ENCODE data around the gene PLCE1. TPM values are rescaled to one million over a fixed set of nuclear protein-coding genes. Genes with fewer than 3 reads are reported as not detected.

PLCE1 gene
- total RNA-seq, 1 donor from 2014 or later, result 0.47 TPM

DNA sequence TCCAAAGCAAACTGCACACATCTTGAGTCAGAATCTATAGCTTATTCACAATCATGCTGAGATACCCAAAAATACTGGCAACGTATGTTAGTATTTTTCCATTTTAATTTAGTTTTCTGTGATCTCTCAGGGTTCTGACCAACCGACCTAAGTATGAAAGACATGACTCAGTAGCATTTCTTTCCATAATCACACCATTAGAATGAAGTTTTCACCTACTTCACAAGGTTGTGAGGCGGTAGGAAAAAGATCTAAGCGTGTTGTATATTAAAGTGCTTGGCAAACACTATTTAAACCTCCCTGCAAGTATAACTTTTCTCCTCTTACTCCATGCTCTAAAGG lies 49.1 kb downstream of the PLCE1 start:
- Histone ChIP-seq H3K27ac (no peak overlapping the region), H3K9ac (no peak overlapping the region), H3K27me3 (no peaks in the 10 kb centered on the region), H2AFZ (replicated peaks) (no peak overlapping the region), H3K36me3 (no peaks in the 10 kb centered on the region), H3K9me3 (ENCODE audit: low read depth) (no peaks in the 10 kb centered on the region), H3K4me3 (no peak overlapping the region), H3K4me2 (no peak overlapping the region), H4K20me1 (ENCODE audit: low read depth) (no peaks in the 10 kb centered on the region), H3F3A (ENCODE audit: low read depth) (no peaks in the 10 kb centered on the region), H3K4me1 (no peaks in the 10 kb centered on the region), H3K79me2 (ENCODE audit: low read depth) (no peaks in the 10 kb centered on the region)
- Mint-ChIP-seq H3K27ac (no peak overlapping the region), H3K4me1 (peaks cover 10% of the 10 kb centered on the region), H3K9me3 (no peaks in the 10 kb centered on the region), H3K36me3 (no peaks in the 10 kb centered on the region), H3K27me3 (ENCODE audit: insufficient read depth, low read depth) (peaks cover 2% of the 10 kb centered on the region), H3K4me3 (no peak overlapping the region)
- no peak for DNase-seq (ENCODE audit: low spot score)
- TF ChIP-seq EZH2phosphoT487 (IDR thresholded peaks at IDR 0.05) (no peak), EZH2 (IDR thresholded peaks at IDR 0.05) (no peak)
- TF ChIP-seq, protein P1, sequence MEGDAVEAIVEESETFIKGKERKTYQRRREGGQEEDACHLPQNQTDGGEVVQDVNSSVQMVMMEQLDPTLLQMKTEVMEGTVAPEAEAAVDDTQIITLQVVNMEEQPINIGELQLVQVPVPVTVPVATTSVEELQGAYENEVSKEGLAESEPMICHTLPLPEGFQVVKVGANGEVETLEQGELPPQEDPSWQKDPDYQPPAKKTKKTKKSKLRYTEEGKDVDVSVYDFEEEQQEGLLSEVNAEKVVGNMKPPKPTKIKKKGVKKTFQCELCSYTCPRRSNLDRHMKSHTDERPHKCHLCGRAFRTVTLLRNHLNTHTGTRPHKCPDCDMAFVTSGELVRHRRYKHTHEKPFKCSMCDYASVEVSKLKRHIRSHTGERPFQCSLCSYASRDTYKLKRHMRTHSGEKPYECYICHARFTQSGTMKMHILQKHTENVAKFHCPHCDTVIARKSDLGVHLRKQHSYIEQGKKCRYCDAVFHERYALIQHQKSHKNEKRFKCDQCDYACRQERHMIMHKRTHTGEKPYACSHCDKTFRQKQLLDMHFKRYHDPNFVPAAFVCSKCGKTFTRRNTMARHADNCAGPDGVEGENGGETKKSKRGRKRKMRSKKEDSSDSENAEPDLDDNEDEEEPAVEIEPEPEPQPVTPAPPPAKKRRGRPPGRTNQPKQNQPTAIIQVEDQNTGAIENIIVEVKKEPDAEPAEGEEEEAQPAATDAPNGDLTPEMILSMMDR (IDR thresholded peaks at IDR 0.05), result no peak

Other genes with a start within 250 kb of the PLCE1 start
- gene LGI1, start 236.0 kb upstream of the PLCE1 start, total RNA-seq (ENCODE audit: low replicate concordance), result 9.2 and 20.2 TPM in 2 replicates
- 11.6 and 14.6 TPM in 2 replicates for gene SLC35G1, start 100.0 kb upstream of the PLCE1 start, total RNA-seq (ENCODE audit: low replicate concordance)

Measured in neural progenitor cell (in vitro differentiated cells).